Fibroblast of lung (primary cell): ENCODE data around the gene TWIST2. TPM values are rescaled to one million over a fixed set of nuclear protein-coding genes. Genes with fewer than 3 reads are reported as not detected.

ENCODE experiments used
- DNase-seq, 2 donors: peaks; one replicate each; pipeline versions ENCODE4 v3.0.0 to v3.0.0-alpha.2; 2010; ENCODE audit warnings: low read depth in 2 of 2
- H2AFZ ChIP-seq: 2 replicates; pipeline ENCODE4 v1.5.1; 2012; ENCODE audit warnings: low read length, control low read depth, inconsistent platforms
- H3K27ac ChIP-seq: 2 replicates; pipeline ENCODE4 v1.5.1; 2011; ENCODE audit warnings: low read length, control low read depth; ENCODE audit not compliant: insufficient read depth
- H3K27me3 ChIP-seq: 2 replicates; pipeline ENCODE4 v1.5.1; 2011; ENCODE audit warnings: mild to moderate bottlenecking, low read length; ENCODE audit not compliant: control insufficient read depth, insufficient read depth
- H3K36me3 ChIP-seq: 2 replicates; pipeline ENCODE4 v1.5.1; 2011; ENCODE audit warnings: low read length; ENCODE audit not compliant: control insufficient read depth, insufficient read depth
- H3K4me1 ChIP-seq: 2 replicates; pipeline ENCODE4 v1.5.1; 2011; ENCODE audit warnings: low read length; ENCODE audit not compliant: control insufficient read depth, insufficient read depth; ENCODE audit errors: extremely low read depth
- H3K4me2 ChIP-seq: 2 replicates; pipeline ENCODE4 v1.5.1; 2011; ENCODE audit warnings: low read length, control low read depth; ENCODE audit not compliant: insufficient read depth; ENCODE audit errors: extremely low read depth
- H3K4me3 ChIP-seq, 4 experiments: fragments of 200-600 bp in 1 of 4; sonication (generic) in 1 of 4; replicated peaks in 1 of 4; 2 replicates each; pipeline ENCODE4 v1.5.1; 2011 to 2016; ENCODE audit warnings: low read length in 4 of 4, low read depth in 3 of 4, mild to moderate bottlenecking in 3 of 4, control low read depth in 2 of 4, inconsistent platforms in 1 of 4, mixed read lengths in 1 of 4; ENCODE audit not compliant: insufficient read depth in 1 of 4; ENCODE audit errors: control extremely low read depth in 1 of 4
- H3K79me2 ChIP-seq: 2 replicates; pipeline ENCODE4 v1.5.1; 2012; ENCODE audit warnings: mild to moderate bottlenecking, low read length, inconsistent platforms; ENCODE audit not compliant: control insufficient read depth, insufficient read depth
- H3K9ac ChIP-seq: 2 replicates; pipeline ENCODE4 v1.5.1; 2011; ENCODE audit warnings: mild to moderate bottlenecking, low read length, control low read depth; ENCODE audit not compliant: insufficient read depth
- H3K9me3 ChIP-seq: 2 replicates; pipeline ENCODE4 v1.5.1; 2012; ENCODE audit warnings: low read depth, low read length; ENCODE audit not compliant: control insufficient read depth, insufficient read depth
- H4K20me1 ChIP-seq: 2 replicates; pipeline ENCODE4 v1.5.1; 2011; ENCODE audit warnings: low read length; ENCODE audit not compliant: control insufficient read depth, insufficient read depth; ENCODE audit errors: extremely low read depth
- EZH2 ChIP-seq: IDR thresholded peaks from 2 replicates; pipeline ENCODE4 v1.5.1; 2012; ENCODE audit warnings: low read length, control low read depth, mild to moderate bottlenecking; ENCODE audit errors: missing control alignments
- polyA plus RNA-seq, 2 donors: library from polyadenylated mRNA; depleted of rRNA in 1 of 2; stranded (reverse) in 1 of 2; unstranded in 1 of 2; fragments of >200 nt; gene quantifications; 2 replicates each; pipeline ENCODE4 v1.2.1, GENCODE V29; 2011 to 2012; ENCODE audit warnings: missing spikeins in 1 of 2
- total RNA-seq: library from RNA; depleted of rRNA; stranded (reverse); fragments of >200 nt; gene quantifications from 2 replicates; pipeline ENCODE4 v1.2.1, GENCODE V29; 2014
- TF ChIP-seq, protein P1 (sequence below), 2 donors: IDR thresholded peaks in 1 of 2; conservative IDR thresholded peaks in 1 of 2; 1 replicate in 1 of 2; 2 replicates in 1 of 2; pipeline ENCODE4 v1.5.1; 2011 to 2012; ENCODE audit warnings: low read length in 2 of 2, control low read depth in 1 of 2, inconsistent platforms in 1 of 2, low read depth in 1 of 2, mild to moderate bottlenecking in 1 of 2

The TWIST2 gene
- total and polyA plus RNA-seq, 2 donors (not counting 1 experiment from before 2014, with no cell fraction given): 85.2 to 118 TPM

DNA sequence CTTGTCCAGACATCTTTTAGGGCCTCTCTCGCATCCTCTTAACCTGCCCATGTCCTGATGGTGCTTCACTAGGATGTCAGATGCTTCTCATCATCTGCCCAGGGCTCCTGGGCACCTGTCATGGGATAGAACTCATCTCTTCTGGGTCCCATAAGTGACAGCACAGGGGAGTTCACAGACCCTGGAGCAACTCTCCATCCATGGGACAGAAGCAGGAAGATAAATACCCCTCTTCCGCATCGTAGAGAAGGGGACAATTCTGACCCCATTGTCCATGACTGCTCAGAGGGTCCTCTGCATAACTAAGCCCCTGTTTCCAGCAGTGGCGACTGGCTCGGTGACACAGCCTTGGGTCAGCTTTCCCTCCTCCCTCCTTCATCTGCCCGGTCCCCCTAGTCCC lies 82.3 kb downstream of the TWIST2 start:
- H3K9me3 ChIP-seq: no peaks in the 10 kb centered on the region
- no peak for DNase-seq
- no peak for TF ChIP-seq EZH2
- TF ChIP-seq, protein P1, sequence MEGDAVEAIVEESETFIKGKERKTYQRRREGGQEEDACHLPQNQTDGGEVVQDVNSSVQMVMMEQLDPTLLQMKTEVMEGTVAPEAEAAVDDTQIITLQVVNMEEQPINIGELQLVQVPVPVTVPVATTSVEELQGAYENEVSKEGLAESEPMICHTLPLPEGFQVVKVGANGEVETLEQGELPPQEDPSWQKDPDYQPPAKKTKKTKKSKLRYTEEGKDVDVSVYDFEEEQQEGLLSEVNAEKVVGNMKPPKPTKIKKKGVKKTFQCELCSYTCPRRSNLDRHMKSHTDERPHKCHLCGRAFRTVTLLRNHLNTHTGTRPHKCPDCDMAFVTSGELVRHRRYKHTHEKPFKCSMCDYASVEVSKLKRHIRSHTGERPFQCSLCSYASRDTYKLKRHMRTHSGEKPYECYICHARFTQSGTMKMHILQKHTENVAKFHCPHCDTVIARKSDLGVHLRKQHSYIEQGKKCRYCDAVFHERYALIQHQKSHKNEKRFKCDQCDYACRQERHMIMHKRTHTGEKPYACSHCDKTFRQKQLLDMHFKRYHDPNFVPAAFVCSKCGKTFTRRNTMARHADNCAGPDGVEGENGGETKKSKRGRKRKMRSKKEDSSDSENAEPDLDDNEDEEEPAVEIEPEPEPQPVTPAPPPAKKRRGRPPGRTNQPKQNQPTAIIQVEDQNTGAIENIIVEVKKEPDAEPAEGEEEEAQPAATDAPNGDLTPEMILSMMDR (conservative IDR thresholded peaks at IDR 0.05 in 1 of 2, IDR thresholded peaks at IDR 0.05 in 1 of 2; ENCODE audit: low read depth in 1 of 2, low read length in 2 of 2): no peak

GRCh38 chr2:238936162-238937052 lies 88.5 kb downstream of the TWIST2 start:
- H3K79me2 ChIP-seq: no peaks in the 10 kb centered on the region
- H3K9me3 ChIP-seq: no peaks in the 10 kb centered on the region
- peaks cover 11% of the 10 kb centered on the region for H3K4me1 ChIP-seq
- H3K9ac ChIP-seq: no peak overlapping the region
- no peak overlapping the region for H3K27ac ChIP-seq
- no peak for DNase-seq
- TF ChIP-seq EZH2: no peak
- TF ChIP-seq, protein P1 (conservative IDR thresholded peaks at IDR 0.05 in 1 of 2, IDR thresholded peaks at IDR 0.05 in 1 of 2; ENCODE audit: low read depth in 1 of 2, low read length in 2 of 2): no peak
- no peaks in the 10 kb centered on the region for H4K20me1 ChIP-seq
- no peaks in the 10 kb centered on the region for H3K27me3 ChIP-seq
- H2AFZ ChIP-seq: no peak overlapping the region
- no peaks in the 10 kb centered on the region for H3K36me3 ChIP-seq
- no peak overlapping the region for H3K4me2 ChIP-seq
- H3K4me3 ChIP-seq: no peak overlapping the region

More for the DNA sequence above, 82.3 kb downstream of the TWIST2 start:
- H4K20me1 ChIP-seq: no peaks in the 10 kb centered on the region
- no peak overlapping the region for H3K4me2 ChIP-seq
- H3K79me2 ChIP-seq: no peaks in the 10 kb centered on the region
- H3K4me3 ChIP-seq: no peak overlapping the region
- H3K27ac ChIP-seq: no peak overlapping the region
- no peak overlapping the region for H2AFZ ChIP-seq
- peaks cover 5% of the 10 kb centered on the region for H3K4me1 ChIP-seq
- H3K36me3 ChIP-seq: no peaks in the 10 kb centered on the region
- H3K9ac ChIP-seq: no peak overlapping the region
- no peaks in the 10 kb centered on the region for H3K27me3 ChIP-seq

- H3K4me3 ChIP-seq: no peak overlapping the region
- H2AFZ ChIP-seq: no peak overlapping the region
- H3K9me3 ChIP-seq: no peaks in the 10 kb centered on the region
- no peaks in the 10 kb centered on the region for H3K36me3 ChIP-seq
- peak overlapping the region; percentile 7 for H3K4me2 ChIP-seq
- H3K27ac ChIP-seq: peak overlapping the region; percentile 57
- no peaks in the 10 kb centered on the region for H3K79me2 ChIP-seq
- no peak overlapping the region for H3K9ac ChIP-seq
- no peak for DNase-seq
- H3K27me3 ChIP-seq: no peaks in the 10 kb centered on the region
- H4K20me1 ChIP-seq: no peaks in the 10 kb centered on the region
- H3K4me1 ChIP-seq: peaks cover 11% of the 10 kb centered on the region
- TF ChIP-seq EZH2: no peak
- TF ChIP-seq, protein P1 (conservative IDR thresholded peaks at IDR 0.05 in 1 of 2, IDR thresholded peaks at IDR 0.05 in 1 of 2; ENCODE audit: low read depth in 1 of 2, low read length in 2 of 2): no peak
Observed at GRCh38 chr2:238938003-238938400, 90.1 kb downstream of the TWIST2 start.
